Mesothelial cell of epicardium (in vitro differentiated cells): ENCODE results near the gene EAPP. TPM values are rescaled to one million over a fixed set of nuclear protein-coding genes. Genes with fewer than 3 reads are reported as not detected.
"Not testable (repeated sequence)": the region's sequence is repeated elsewhere in the genome, so short reads cannot be mapped to it uniquely, and the experiment has no call there.

Experiments used
- DNase-seq, 2 experiments: peaks; one replicate each; pipeline ENCODE4 v3.0.0; 2021; ENCODE audit warnings: low spot score in 2 of 2; ENCODE audit not compliant: unreplicated experiment in 2 of 2
- H3K27ac Mint-ChIP-seq: 2 replicates; pipeline ENCODE4 v1.8.0; 2021; ENCODE audit warnings: mixed read lengths
- H3K27me3 Mint-ChIP-seq: 2 replicates; pipeline ENCODE4 v1.8.0; 2021; ENCODE audit warnings: low read depth, mixed read lengths
- H3K36me3 Mint-ChIP-seq: 2 replicates; pipeline ENCODE4 v1.8.0; 2021; ENCODE audit warnings: mixed read lengths
- H3K4me1 Mint-ChIP-seq: 2 replicates; pipeline ENCODE4 v1.8.0; 2021; ENCODE audit warnings: mixed read lengths
- H3K4me3 Mint-ChIP-seq: 2 replicates; pipeline ENCODE4 v1.8.0; 2021; ENCODE audit warnings: mild to moderate bottlenecking, moderate library complexity, mixed read lengths
- H3K9me3 Mint-ChIP-seq: 2 replicates; pipeline ENCODE4 v1.8.0; 2021; ENCODE audit warnings: mixed read lengths
- CTCF ChIP-seq: fragments of 200-600 bp; sonication (generic); IDR thresholded peaks from one replicate; pipeline ENCODE4 v1.5.0; 2021; ENCODE audit warnings: antibody characterized with exemption; ENCODE audit not compliant: unreplicated experiment
- total RNA-seq: library from RNA; stranded (reverse); gene quantifications from 3 replicates; pipeline ENCODE4 v1.2.1, GENCODE V29; 2021

EAPP gene
- total RNA-seq, 1 donor from 2014 or later = 41.4 TPM

GRCh38 chr14:34484726-34485125 lies 54.8 kb downstream of the EAPP start:
- no peak overlapping the region for H3K4me3 Mint-ChIP-seq
- no peaks in the 10 kb centered on the region for H3K4me1 Mint-ChIP-seq
- TF ChIP-seq CTCF = no peak
- H3K36me3 Mint-ChIP-seq = no peaks in the 10 kb centered on the region
- no peak overlapping the region for H3K27ac Mint-ChIP-seq
- H3K9me3 Mint-ChIP-seq = no peaks in the 10 kb centered on the region
- H3K27me3 Mint-ChIP-seq = no peaks in the 10 kb centered on the region
- no peak for DNase-seq

GRCh38 chr14:34482463-34482862 lies 57.0 kb downstream of the EAPP start:
- Mint-ChIP-seq H3K36me3 (no peaks in the 10 kb centered on the region), H3K4me1 (no peaks in the 10 kb centered on the region), H3K27me3 (no peaks in the 10 kb centered on the region), H3K27ac (no peak overlapping the region), H3K4me3 (no peak overlapping the region), H3K9me3 (no peaks in the 10 kb centered on the region)
- no peak for TF ChIP-seq CTCF
- no peak for DNase-seq

- TF ChIP-seq CTCF = no peak
- no peaks in the 10 kb centered on the region for H3K4me1 Mint-ChIP-seq
- no peak overlapping the region for H3K27ac Mint-ChIP-seq
- no peaks in the 10 kb centered on the region for H3K36me3 Mint-ChIP-seq
- DNase-seq = no peak
- H3K9me3 Mint-ChIP-seq = peaks cover 5% of the 10 kb centered on the region
- H3K4me3 Mint-ChIP-seq = no peak overlapping the region
- no peaks in the 10 kb centered on the region for H3K27me3 Mint-ChIP-seq
These were observed 59.8 kb downstream of the EAPP start for GRCh38 chr14:34479694-34480093.

GRCh38 chr14:34478261-34478660 lies 61.2 kb downstream of the EAPP start:
- H3K36me3 Mint-ChIP-seq = no peaks in the 10 kb centered on the region
- TF ChIP-seq CTCF = no peak
- H3K9me3 Mint-ChIP-seq = peaks cover 5% of the 10 kb centered on the region
- no peaks in the 10 kb centered on the region for H3K27me3 Mint-ChIP-seq
- DNase-seq = no peak
- no peak overlapping the region for H3K4me3 Mint-ChIP-seq
- no peaks in the 10 kb centered on the region for H3K4me1 Mint-ChIP-seq
- no peak overlapping the region for H3K27ac Mint-ChIP-seq

- H3K4me3 Mint-ChIP-seq, H3K27ac Mint-ChIP-seq, H3K27me3 Mint-ChIP-seq, H3K9me3 Mint-ChIP-seq, H3K4me1 Mint-ChIP-seq, DNase-seq, H3K36me3 Mint-ChIP-seq: not testable (repeated sequence)
These were observed 63.5 kb downstream of the EAPP start for GRCh38 chr14:34476036-34476435.

- no peaks in the 10 kb centered on the region for H3K27me3 Mint-ChIP-seq
- H3K36me3 Mint-ChIP-seq = no peaks in the 10 kb centered on the region
- no peak for TF ChIP-seq CTCF
- no peak for DNase-seq
- no peak overlapping the region for H3K27ac Mint-ChIP-seq
- no peaks in the 10 kb centered on the region for H3K4me1 Mint-ChIP-seq
- H3K4me3 Mint-ChIP-seq = no peak overlapping the region
- H3K9me3 Mint-ChIP-seq = peaks cover 5% of the 10 kb centered on the region
These were observed 64.3 kb downstream of the EAPP start for GRCh38 chr14:34475163-34475562.
